ENCODE results near the gene LRRC30.
A peak's percentile ranks its signal among the peaks of the same experiment; 100 is the strongest.

DNA sequence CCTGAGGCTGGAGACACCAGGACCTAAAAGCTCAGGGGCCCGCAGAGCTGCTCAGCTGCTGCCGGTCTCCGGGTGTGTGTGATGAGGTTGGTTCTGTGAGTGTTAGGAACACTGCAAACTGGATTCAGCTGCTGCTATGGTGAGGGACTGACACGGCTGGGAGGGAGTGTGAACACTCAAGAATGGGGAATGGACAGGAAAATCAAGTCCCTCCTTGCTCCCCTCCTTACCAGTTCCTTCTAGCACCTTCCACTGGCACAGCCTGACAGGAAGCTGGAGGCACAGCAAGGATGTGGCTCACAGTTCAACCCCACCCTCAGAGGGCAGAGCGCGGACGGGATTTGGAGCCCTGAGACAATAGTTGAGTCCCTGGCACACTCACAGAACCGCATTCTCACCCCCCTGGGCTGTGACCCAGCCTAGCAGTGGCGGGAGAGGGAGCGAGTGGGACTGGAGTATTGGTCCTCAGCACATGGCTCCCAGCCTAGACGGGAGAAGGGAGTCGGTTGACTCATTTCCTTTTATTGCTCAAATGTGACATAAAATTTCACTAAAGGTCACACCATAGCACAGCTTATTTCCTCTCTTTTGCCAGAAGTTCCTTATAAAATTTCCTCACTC, 42.5 kb downstream of the LRRC30 start:
- TF ChIP-seq, protein P1, sequence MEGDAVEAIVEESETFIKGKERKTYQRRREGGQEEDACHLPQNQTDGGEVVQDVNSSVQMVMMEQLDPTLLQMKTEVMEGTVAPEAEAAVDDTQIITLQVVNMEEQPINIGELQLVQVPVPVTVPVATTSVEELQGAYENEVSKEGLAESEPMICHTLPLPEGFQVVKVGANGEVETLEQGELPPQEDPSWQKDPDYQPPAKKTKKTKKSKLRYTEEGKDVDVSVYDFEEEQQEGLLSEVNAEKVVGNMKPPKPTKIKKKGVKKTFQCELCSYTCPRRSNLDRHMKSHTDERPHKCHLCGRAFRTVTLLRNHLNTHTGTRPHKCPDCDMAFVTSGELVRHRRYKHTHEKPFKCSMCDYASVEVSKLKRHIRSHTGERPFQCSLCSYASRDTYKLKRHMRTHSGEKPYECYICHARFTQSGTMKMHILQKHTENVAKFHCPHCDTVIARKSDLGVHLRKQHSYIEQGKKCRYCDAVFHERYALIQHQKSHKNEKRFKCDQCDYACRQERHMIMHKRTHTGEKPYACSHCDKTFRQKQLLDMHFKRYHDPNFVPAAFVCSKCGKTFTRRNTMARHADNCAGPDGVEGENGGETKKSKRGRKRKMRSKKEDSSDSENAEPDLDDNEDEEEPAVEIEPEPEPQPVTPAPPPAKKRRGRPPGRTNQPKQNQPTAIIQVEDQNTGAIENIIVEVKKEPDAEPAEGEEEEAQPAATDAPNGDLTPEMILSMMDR (IDR thresholded peaks at IDR 0.05), result no peak
- peak in 1 of 3 donors; percentile 46 for TF ChIP-seq POLR2AphosphoS5 (IDR thresholded peaks at IDR 0.05)
- TF ChIP-seq POLR2A (IDR thresholded peaks at IDR 0.05), result no peak
- TF ChIP-seq EP300 (IDR thresholded peaks at IDR 0.05), result no peak

Data from suprapubic skin (tissue), 4 donors.